Activated naive CD4-positive, alpha-beta T cell treated with anti-CD3 and anti-CD28 coated beads, Interleukin-2, amount 10 ng/mL, durations not matched to agents 7 days and 5 days (primary cell): ENCODE measurements around the gene IL21R.
"Not testable (repeated sequence)": the region's sequence is repeated elsewhere in the genome, so short reads cannot be mapped to it uniquely, and the experiment has no call there.

Experiments used
- CTCF ChIA-PET: fragments of 350-600 bp; sonication (Branson Sonifier 250); formaldehyde crosslinking; loops from one replicate; lab custom pipeline; 2021; ENCODE audit warnings: antibody characterized with exemption; lab: Charles Lee
- DNase-seq: peaks from one replicate; pipeline ENCODE4 v3.0.0-alpha.2; 2020
- H3K27ac Mint-ChIP-seq: one replicate; pipeline ENCODE4 v1.8.0; 2021; ENCODE audit warnings: mild to moderate bottlenecking, moderate library complexity, mixed read lengths
- H3K27me3 Mint-ChIP-seq: one replicate; pipeline ENCODE4 v1.8.0; 2021; ENCODE audit warnings: mild to moderate bottlenecking, mixed read lengths
- H3K36me3 Mint-ChIP-seq: one replicate; pipeline ENCODE4 v1.8.0; 2021; ENCODE audit warnings: mixed read lengths
- H3K4me1 Mint-ChIP-seq: one replicate; pipeline ENCODE4 v1.8.0; 2021; ENCODE audit warnings: mixed read lengths
- H3K4me3 Mint-ChIP-seq: one replicate; pipeline ENCODE4 v1.8.0; 2021; ENCODE audit warnings: mild to moderate bottlenecking, moderate library complexity, mixed read lengths
- H3K9me3 Mint-ChIP-seq: one replicate; pipeline ENCODE4 v1.8.0; 2021; ENCODE audit warnings: mixed read lengths

IL21R gene

GRCh38 chr16:27444015-27444414 is 42.0 kb downstream of the IL21R start:
- DNase-seq, result no peak
- Mint-ChIP-seq H3K4me3 (no peak overlapping the region), H3K4me1 (peaks cover 44% of the 10 kb centered on the region), H3K27ac (no peak overlapping the region), H3K9me3 (peaks cover 27% of the 10 kb centered on the region), H3K36me3 (peaks cover 84% of the 10 kb centered on the region), H3K27me3 (no peaks in the 10 kb centered on the region)
- CTCF ChIA-PET, result interaction anchor here (0.7 to 1.2 kb wide), 2 partner anchors 16 to 76 kb away, joined by 3 read pairs; no protein-coding TSS in a partner anchor

- Mint-ChIP-seq H3K4me1 (peaks cover 46% of the 10 kb centered on the region), H3K4me3 (no peak overlapping the region), H3K27ac (no peak overlapping the region), H3K27me3 (no peaks in the 10 kb centered on the region), H3K9me3 (peaks cover 27% of the 10 kb centered on the region), H3K36me3 (peaks cover 84% of the 10 kb centered on the region)
- CTCF ChIA-PET, result interaction anchor here (1.2 kb wide), 1 partner anchor 77 kb away, joined by 3 read pairs; no protein-coding TSS in a partner anchor
- DNase-seq, result no peak
Observed at GRCh38 chr16:27444470-27444869, 42.5 kb downstream of the IL21R start.

GRCh38 chr16:27445502-27446175 is 43.7 kb downstream of the IL21R start:
- Mint-ChIP-seq H3K4me3 (no peak overlapping the region), H3K27me3 (no peaks in the 10 kb centered on the region), H3K36me3 (peaks cover 89% of the 10 kb centered on the region), H3K4me1 (peaks cover 57% of the 10 kb centered on the region), H3K9me3 (peaks cover 27% of the 10 kb centered on the region), H3K27ac (peak overlapping the region; percentile 90)
- DNase-seq, result no peak
- CTCF ChIA-PET, result no interaction called here

GRCh38 chr16:27446721-27447120 is 44.7 kb downstream of the IL21R start:
- no peaks in the 10 kb centered on the region for H3K27me3 Mint-ChIP-seq
- H3K4me1 Mint-ChIP-seq, result peaks cover 66% of the 10 kb centered on the region
- H3K4me3 Mint-ChIP-seq, result peak overlapping the region; percentile 6
- CTCF ChIA-PET, result no interaction called here
- H3K9me3 Mint-ChIP-seq, result peaks cover 27% of the 10 kb centered on the region
- peaks cover 90% of the 10 kb centered on the region for H3K36me3 Mint-ChIP-seq
- H3K27ac Mint-ChIP-seq, result peak overlapping the region; percentile 90
- peak; percentile 87 for DNase-seq

GRCh38 chr16:27447301-27447700 is 45.3 kb downstream of the IL21R start:
- CTCF ChIA-PET, result no interaction called here
- no peak for DNase-seq
- H3K4me1 Mint-ChIP-seq, result peaks cover 70% of the 10 kb centered on the region
- no peak overlapping the region for H3K4me3 Mint-ChIP-seq
- H3K9me3 Mint-ChIP-seq, result peaks cover 27% of the 10 kb centered on the region
- H3K27me3 Mint-ChIP-seq, result no peaks in the 10 kb centered on the region
- H3K36me3 Mint-ChIP-seq, result peaks cover 91% of the 10 kb centered on the region
- peak overlapping the region; percentile 90 for H3K27ac Mint-ChIP-seq

- DNase-seq, result no peak
- Mint-ChIP-seq H3K36me3 (peaks cover 86% of the 10 kb centered on the region), H3K4me1 (peaks cover 77% of the 10 kb centered on the region), H3K4me3 (no peak overlapping the region), H3K9me3 (peaks cover 29% of the 10 kb centered on the region), H3K27ac (no peak overlapping the region), H3K27me3 (no peaks in the 10 kb centered on the region)
- CTCF ChIA-PET, result interaction anchor here (0.9 kb wide), 1 partner anchor 81 kb away, joined by 3 read pairs; no protein-coding TSS in a partner anchor
Observed at GRCh38 chr16:27448532-27449433, 46.8 kb downstream of the IL21R start.

- Mint-ChIP-seq H3K4me3 (peak overlapping the region; percentile 31), H3K9me3 (peaks cover 23% of the 10 kb centered on the region), H3K27me3 (no peaks in the 10 kb centered on the region), H3K4me1 (peaks cover 78% of the 10 kb centered on the region), H3K36me3 (peaks cover 78% of the 10 kb centered on the region), H3K27ac (peak overlapping the region; percentile 80)
- CTCF ChIA-PET, result interaction anchor here (1.6 kb wide), 1 partner anchor 21 kb away, joined by 4 read pairs; no protein-coding TSS in a partner anchor
- peak; percentile 60 for DNase-seq
Observed at GRCh38 chr16:27449434-27450195, 47.6 kb downstream of the IL21R start.

- Mint-ChIP-seq H3K4me1 (peaks cover 78% of the 10 kb centered on the region), H3K4me3 (peak overlapping the region; percentile 31), H3K9me3 (peaks cover 18% of the 10 kb centered on the region), H3K27ac (peak overlapping the region; percentile 80), H3K27me3 (no peaks in the 10 kb centered on the region), H3K36me3 (peaks cover 72% of the 10 kb centered on the region)
- CTCF ChIA-PET, result interaction anchor here (1.6 to 1.9 kb wide), 2 partner anchors 22 to 78 kb away, joined by 4 to 6 read pairs; no protein-coding TSS in a partner anchor
- DNase-seq, result no peak
Observed at GRCh38 chr16:27450196-27450549, 48.2 kb downstream of the IL21R start.

GRCh38 chr16:27452569-27453493 is 50.9 kb downstream of the IL21R start:
- Mint-ChIP-seq H3K9me3 (peaks cover 11% of the 10 kb centered on the region), H3K27me3 (no peaks in the 10 kb centered on the region), H3K36me3 (peaks cover 48% of the 10 kb centered on the region), H3K4me1 (peaks cover 77% of the 10 kb centered on the region), H3K4me3 (no peak overlapping the region), H3K27ac (peak overlapping the region; percentile 15)
- no peak for DNase-seq
- CTCF ChIA-PET, result interaction anchor here (1.1 kb wide), 1 partner anchor 274 kb away, joined by 3 read pairs; no protein-coding TSS in a partner anchor

GRCh38 chr16:27453494-27453825 is 51.5 kb downstream of the IL21R start:
- H3K36me3 Mint-ChIP-seq, result peaks cover 42% of the 10 kb centered on the region
- DNase-seq, result no peak
- H3K4me1 Mint-ChIP-seq, result peaks cover 71% of the 10 kb centered on the region
- H3K9me3 Mint-ChIP-seq, result peaks cover 8% of the 10 kb centered on the region
- peak overlapping the region; percentile 15 for H3K27ac Mint-ChIP-seq
- no peaks in the 10 kb centered on the region for H3K27me3 Mint-ChIP-seq
- no peak overlapping the region for H3K4me3 Mint-ChIP-seq
- CTCF ChIA-PET, result interaction anchor here (1.1 kb wide), 1 partner anchor 274 kb away, joined by 3 read pairs; no protein-coding TSS in a partner anchor

GRCh38 chr16:27455700-27456099 is 53.7 kb downstream of the IL21R start:
- no peak overlapping the region for H3K4me3 Mint-ChIP-seq
- peaks cover 33% of the 10 kb centered on the region for H3K36me3 Mint-ChIP-seq
- peaks cover 8% of the 10 kb centered on the region for H3K9me3 Mint-ChIP-seq
- no peaks in the 10 kb centered on the region for H3K27me3 Mint-ChIP-seq
- DNase-seq, result peak; percentile 34
- H3K4me1 Mint-ChIP-seq, result peaks cover 60% of the 10 kb centered on the region
- CTCF ChIA-PET, result interaction anchor here (0.8 to 1.5 kb wide), 4 partner anchors 220 to 345 kb away, joined by 3 to 4 read pairs (median 3); no protein-coding TSS in a partner anchor
- H3K27ac Mint-ChIP-seq, result peak overlapping the region; percentile 34

GRCh38 chr16:27457605-27457900 is 55.6 kb downstream of the IL21R start:
- H3K9me3 Mint-ChIP-seq, DNase-seq, H3K27ac Mint-ChIP-seq, H3K27me3 Mint-ChIP-seq, H3K4me3 Mint-ChIP-seq: not testable (repeated sequence)
- peaks cover 30% of the 10 kb centered on the region for H3K36me3 Mint-ChIP-seq
- CTCF ChIA-PET, result interaction anchor here (1.8 kb wide), 1 partner anchor 223 kb away, joined by 4 read pairs; no protein-coding TSS in a partner anchor
- peaks cover 52% of the 10 kb centered on the region for H3K4me1 Mint-ChIP-seq

- Mint-ChIP-seq H3K36me3 (peaks cover 26% of the 10 kb centered on the region), H3K27ac (no peak overlapping the region)
Observed at GRCh38 chr16:27458258-27458657, 56.3 kb downstream of the IL21R start.

More at GRCh38 chr16:27458258-27458657, 56.3 kb downstream of the IL21R start:
- CTCF ChIA-PET, result interaction anchor here (1.6 to 1.8 kb wide), 2 partner anchors 224 to 279 kb away, joined by 4 to 7 read pairs; no protein-coding TSS in a partner anchor
- peaks cover 3% of the 10 kb centered on the region for H3K9me3 Mint-ChIP-seq
- H3K27me3 Mint-ChIP-seq, result no peaks in the 10 kb centered on the region
- H3K4me3 Mint-ChIP-seq, result no peak overlapping the region
- no peak for DNase-seq
- H3K4me1 Mint-ChIP-seq, result peaks cover 55% of the 10 kb centered on the region
